Astrocyte (in vitro differentiated cells and primary cell): ENCODE measurements around the gene APP. TPM values are rescaled to one million over a fixed set of nuclear protein-coding genes. Genes with fewer than 3 reads are reported as not detected.

Source experiments
- DNase-seq: peaks from one replicate; pipeline ENCODE4 v3.0.0-alpha.2; 2010; ENCODE audit warnings: low read depth
- FAIRE-seq: peaks from 2 replicates; lab custom pipeline; 2011; peaks lifted over from hg19 to GRCh38; lab: Jason Lieb, UNC
- H2AFZ ChIP-seq: 2 replicates; pipeline ENCODE4 v1.6.0; 2012; ENCODE audit warnings: low read depth, low read length, inconsistent platforms
- H3K27ac ChIP-seq: 2 replicates; pipeline ENCODE4 v1.5.1; 2011; ENCODE audit warnings: low read depth, low read length, inconsistent platforms
- H3K27me3 ChIP-seq: 2 replicates; pipeline ENCODE4 v1.6.0; 2011; ENCODE audit warnings: low read length, inconsistent platforms; ENCODE audit not compliant: insufficient read depth
- H3K36me3 ChIP-seq: 2 replicates; pipeline ENCODE4 v1.5.1; 2011; ENCODE audit warnings: low read length, inconsistent platforms; ENCODE audit not compliant: insufficient read depth
- H3K4me1 ChIP-seq: 2 replicates; pipeline ENCODE4 v1.5.1; 2011; ENCODE audit warnings: low read length, inconsistent platforms; ENCODE audit not compliant: insufficient read depth
- H3K4me2 ChIP-seq: 2 replicates; pipeline ENCODE4 v1.6.0; 2012; ENCODE audit warnings: low read length, inconsistent platforms
- H3K4me3 ChIP-seq: 2 replicates; pipeline ENCODE4 v1.5.1; 2011; ENCODE audit warnings: low read depth, mild to moderate bottlenecking, low read length, inconsistent platforms; ENCODE audit not compliant: insufficient read depth
- H3K79me2 ChIP-seq: 2 replicates; pipeline ENCODE4 v1.6.0; 2012; ENCODE audit warnings: mild to moderate bottlenecking, low read length, inconsistent platforms; ENCODE audit not compliant: insufficient read depth
- H3K9ac ChIP-seq: 2 replicates; pipeline ENCODE4 v1.6.0; 2012; ENCODE audit warnings: mild to moderate bottlenecking, low read length, inconsistent platforms
- H3K9me3 ChIP-seq: 2 replicates; pipeline ENCODE4 v1.5.1; 2012; ENCODE audit warnings: low read depth, mild to moderate bottlenecking, low read length, inconsistent platforms; ENCODE audit not compliant: insufficient read depth
- H4K20me1 ChIP-seq: 2 replicates; pipeline ENCODE4 v1.6.0; 2012; ENCODE audit warnings: low read length, inconsistent platforms; ENCODE audit not compliant: insufficient read depth
- H3K27ac Mint-ChIP-seq: one replicate; pipeline ENCODE4 v1.8.0; 2021; ENCODE audit warnings: mild to moderate bottlenecking, mixed read lengths; ENCODE audit not compliant: unreplicated experiment
- H3K27me3 Mint-ChIP-seq: one replicate; pipeline ENCODE4 v1.8.0; 2021; ENCODE audit warnings: low read depth, mixed read lengths; ENCODE audit not compliant: unreplicated experiment
- H3K36me3 Mint-ChIP-seq: one replicate; pipeline ENCODE4 v1.8.0; 2021; ENCODE audit warnings: low read depth, mixed read lengths; ENCODE audit not compliant: unreplicated experiment
- H3K4me1 Mint-ChIP-seq: one replicate; pipeline ENCODE4 v1.8.0; 2021; ENCODE audit warnings: low read depth, mixed read lengths; ENCODE audit not compliant: unreplicated experiment
- H3K4me3 Mint-ChIP-seq: one replicate; pipeline ENCODE4 v1.8.0; 2021; ENCODE audit warnings: mild to moderate bottlenecking, moderate library complexity, mixed read lengths; ENCODE audit not compliant: unreplicated experiment
- H3K9me3 Mint-ChIP-seq: one replicate; pipeline ENCODE4 v1.8.0; 2021; ENCODE audit warnings: mild to moderate bottlenecking, mixed read lengths; ENCODE audit not compliant: unreplicated experiment
- EZH2 ChIP-seq: IDR thresholded peaks from 2 replicates; pipeline ENCODE4 v1.6.1; 2012; ENCODE audit warnings: mild to moderate bottlenecking, low read length, inconsistent platforms; ENCODE audit not compliant: insufficient read depth
- total RNA-seq: library from RNA; stranded (reverse); gene quantifications from 2 replicates; pipeline ENCODE4 v1.2.1, GENCODE V29; 2021
- TF ChIP-seq, protein P1 (sequence below): IDR thresholded peaks from 2 replicates; pipeline ENCODE4 v1.5.1; 2011; ENCODE audit warnings: low read depth, mild to moderate bottlenecking, inconsistent platforms, low read length, moderate library complexity; ENCODE audit not compliant: insufficient read depth

The APP gene
- total RNA-seq, 1 donor from 2014 or later: 823 TPM

- peaks cover 3% of the 10 kb centered on the region for H3K4me1 Mint-ChIP-seq
- H3K4me3 Mint-ChIP-seq: no peak overlapping the region
- Histone ChIP-seq H3K36me3 (peaks cover 14% of the 10 kb centered on the region), H3K79me2 (peaks cover 5% of the 10 kb centered on the region), H3K9ac (no peak overlapping the region), H3K27me3 (no peaks in the 10 kb centered on the region), H3K27ac (no peak overlapping the region), H2AFZ (no peak overlapping the region), H3K4me2 (no peak overlapping the region), H3K4me1 (no peaks in the 10 kb centered on the region), H4K20me1 (peaks cover 37% of the 10 kb centered on the region), H3K9me3 (no peaks in the 10 kb centered on the region), H3K4me3 (no peak overlapping the region)
- FAIRE-seq (no peak), DNase-seq (no peak)
- TF ChIP-seq EZH2: no peak
- TF ChIP-seq, protein P1, sequence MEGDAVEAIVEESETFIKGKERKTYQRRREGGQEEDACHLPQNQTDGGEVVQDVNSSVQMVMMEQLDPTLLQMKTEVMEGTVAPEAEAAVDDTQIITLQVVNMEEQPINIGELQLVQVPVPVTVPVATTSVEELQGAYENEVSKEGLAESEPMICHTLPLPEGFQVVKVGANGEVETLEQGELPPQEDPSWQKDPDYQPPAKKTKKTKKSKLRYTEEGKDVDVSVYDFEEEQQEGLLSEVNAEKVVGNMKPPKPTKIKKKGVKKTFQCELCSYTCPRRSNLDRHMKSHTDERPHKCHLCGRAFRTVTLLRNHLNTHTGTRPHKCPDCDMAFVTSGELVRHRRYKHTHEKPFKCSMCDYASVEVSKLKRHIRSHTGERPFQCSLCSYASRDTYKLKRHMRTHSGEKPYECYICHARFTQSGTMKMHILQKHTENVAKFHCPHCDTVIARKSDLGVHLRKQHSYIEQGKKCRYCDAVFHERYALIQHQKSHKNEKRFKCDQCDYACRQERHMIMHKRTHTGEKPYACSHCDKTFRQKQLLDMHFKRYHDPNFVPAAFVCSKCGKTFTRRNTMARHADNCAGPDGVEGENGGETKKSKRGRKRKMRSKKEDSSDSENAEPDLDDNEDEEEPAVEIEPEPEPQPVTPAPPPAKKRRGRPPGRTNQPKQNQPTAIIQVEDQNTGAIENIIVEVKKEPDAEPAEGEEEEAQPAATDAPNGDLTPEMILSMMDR: no peak
- no peak overlapping the region for H3K27ac Mint-ChIP-seq
- peaks cover 17% of the 10 kb centered on the region for H3K36me3 Mint-ChIP-seq
- no peaks in the 10 kb centered on the region for H3K27me3 Mint-ChIP-seq
- H3K9me3 Mint-ChIP-seq: no peaks in the 10 kb centered on the region
Observed at GRCh38 chr21:26020510-26020909, 150.1 kb downstream of the APP start.

- H3K9ac ChIP-seq: no peak overlapping the region
- H3K79me2 ChIP-seq: peaks cover under 1% of the 10 kb centered on the region
- peaks cover 35% of the 10 kb centered on the region for H4K20me1 ChIP-seq
- Mint-ChIP-seq H3K27ac (no peak overlapping the region), H3K9me3 (no peaks in the 10 kb centered on the region), H3K4me3 (no peak overlapping the region), H3K36me3 (peaks cover 17% of the 10 kb centered on the region), H3K4me1 (peaks cover 3% of the 10 kb centered on the region), H3K27me3 (no peaks in the 10 kb centered on the region)
- no peak for TF ChIP-seq EZH2
- TF ChIP-seq, protein P1: no peak
- FAIRE-seq (no peak), DNase-seq (no peak)
- no peak overlapping the region for H3K27ac ChIP-seq
- no peak overlapping the region for H2AFZ ChIP-seq
- no peaks in the 10 kb centered on the region for H3K4me1 ChIP-seq
- no peak overlapping the region for H3K4me3 ChIP-seq
- peaks cover 14% of the 10 kb centered on the region for H3K36me3 ChIP-seq
- H3K9me3 ChIP-seq: no peaks in the 10 kb centered on the region
- H3K27me3 ChIP-seq: no peaks in the 10 kb centered on the region
- H3K4me2 ChIP-seq: no peak overlapping the region
Observed at GRCh38 chr21:26020081-26020480, 150.5 kb downstream of the APP start.

GRCh38 chr21:26019236-26019635, 151.3 kb downstream of the APP start:
- peaks cover 29% of the 10 kb centered on the region for H4K20me1 ChIP-seq
- FAIRE-seq (no peak), DNase-seq (no peak)
- Mint-ChIP-seq H3K9me3 (no peaks in the 10 kb centered on the region), H3K4me3 (no peak overlapping the region), H3K4me1 (peaks cover 3% of the 10 kb centered on the region), H3K27me3 (no peaks in the 10 kb centered on the region), H3K27ac (no peak overlapping the region), H3K36me3 (peaks cover 19% of the 10 kb centered on the region)
- H3K27me3 ChIP-seq: no peaks in the 10 kb centered on the region
- TF ChIP-seq, protein P1: no peak
- no peak for TF ChIP-seq EZH2
- H3K27ac ChIP-seq: no peak overlapping the region
- peaks cover 14% of the 10 kb centered on the region for H3K36me3 ChIP-seq
- no peak overlapping the region for H3K4me2 ChIP-seq
- no peaks in the 10 kb centered on the region for H3K4me1 ChIP-seq
- H3K9ac ChIP-seq: no peak overlapping the region
- no peak overlapping the region for H3K4me3 ChIP-seq
- no peak overlapping the region for H2AFZ ChIP-seq
- no peaks in the 10 kb centered on the region for H3K79me2 ChIP-seq
- H3K9me3 ChIP-seq: no peaks in the 10 kb centered on the region
